IMR-90 (cell line): ENCODE data around the gene EDC4. TPM values are rescaled to one million over a fixed set of nuclear protein-coding genes. Genes with fewer than 3 reads are reported as not detected.
A peak's percentile ranks its signal among the peaks of the same experiment; 100 is the strongest.

Experiments
- ATAC-seq: fragments of 200-7000 bp; cut with Tn5 transposase; 2 replicates; pipeline ENCODE4 v1.9.1; 2020; ENCODE audit warnings: low read depth, mild to moderate bottlenecking, moderate library complexity
- BruUV-seq: library from RNA; stranded (reverse); fragments of 400-500 nt; replicated peaks from 2 replicates; lab custom pipeline; 2021; lab: Mats Ljungman, UMichigan
- CTCF ChIA-PET: fragments of 300-600 bp; formaldehyde crosslinking; extraction: SDS; loops from one replicate; lab custom pipeline; 2021; ENCODE audit warnings: antibody characterized with exemption; lab: Yijun Ruan, JAX
- POLR2A ChIA-PET: fragments of 300-600 bp; sonication (Branson Sonifier 250); formaldehyde crosslinking; loops from one replicate; lab custom pipeline; 2022; ENCODE audit warnings: antibody characterized with exemption; ENCODE audit not compliant: unreplicated experiment; lab: Charles Lee
- DNase-seq: peaks from one replicate; pipeline ENCODE4 v3.0.0; 2013
- H2AFZ ChIP-seq: replicated peaks from 2 replicates; pipeline ENCODE3; 2013; ENCODE audit warnings: low read length, mild to moderate bottlenecking; ENCODE audit not compliant: poor library complexity
- H2AK5ac ChIP-seq: 2 replicates; pipeline ENCODE4 v1.6.1; 2013; ENCODE audit warnings: low read depth, low read length, inconsistent platforms
- H2AK9ac ChIP-seq: replicated peaks from 2 replicates; pipeline ENCODE3; 2013; ENCODE audit warnings: mild to moderate bottlenecking, low read depth, low read length, moderate library complexity; ENCODE audit not compliant: poor library complexity
- H2BK120ac ChIP-seq: 2 replicates; pipeline ENCODE4 v1.6.1; 2013; ENCODE audit warnings: low read depth, low read length, inconsistent platforms
- H2BK15ac ChIP-seq: 3 replicates; pipeline ENCODE4 v1.6.1; 2013; ENCODE audit warnings: low read depth, low read length, inconsistent platforms
- H2BK20ac ChIP-seq: 2 replicates; pipeline ENCODE4 v1.6.1; 2013; ENCODE audit warnings: low read depth, mild to moderate bottlenecking, inconsistent platforms, low read length, moderate library complexity
- H2BK5ac ChIP-seq: 2 replicates; pipeline ENCODE4 v1.6.1; 2013; ENCODE audit warnings: mild to moderate bottlenecking, low read depth, low read length, inconsistent platforms; ENCODE audit not compliant: poor library complexity, severe bottlenecking
- H3K14ac ChIP-seq: replicated peaks from 2 replicates; pipeline ENCODE4 v1.6.1; 2013; ENCODE audit warnings: low read depth, low read length, inconsistent platforms
- H3K18ac ChIP-seq: 2 replicates; pipeline ENCODE4 v1.6.1; 2013; ENCODE audit warnings: low read depth, low read length, control low read depth
- H3K23ac ChIP-seq: 2 replicates; pipeline ENCODE4 v1.6.1; 2013; ENCODE audit warnings: low read depth, low read length, inconsistent platforms
- H3K27ac ChIP-seq: 2 replicates; pipeline ENCODE4 v1.5.1; 2013; ENCODE audit warnings: mild to moderate bottlenecking, control low read depth, low read length; ENCODE audit not compliant: insufficient read depth
- H3K27me3 ChIP-seq: 2 replicates; pipeline ENCODE4 v1.6.1; 2013; ENCODE audit warnings: low read length; ENCODE audit not compliant: control insufficient read depth, insufficient read depth
- H3K36me3 ChIP-seq: 2 replicates; pipeline ENCODE4 v1.6.1; 2013; ENCODE audit warnings: low read length, mixed read lengths; ENCODE audit not compliant: control insufficient read depth, insufficient read depth
- H3K4ac ChIP-seq: 2 replicates; pipeline ENCODE4 v1.6.1; 2013; ENCODE audit warnings: low read depth, low read length, inconsistent platforms
- H3K4me1 ChIP-seq: 2 replicates; pipeline ENCODE4 v1.6.1; 2013; ENCODE audit warnings: low read length, mixed read lengths; ENCODE audit not compliant: control insufficient read depth, insufficient read depth
- H3K4me2 ChIP-seq: 2 replicates; pipeline ENCODE4 v1.6.1; 2013; ENCODE audit warnings: low read depth, mild to moderate bottlenecking, control low read depth, low read length, moderate library complexity
- H3K4me3 ChIP-seq: 2 replicates; pipeline ENCODE4 v1.5.1; 2013; ENCODE audit warnings: low read depth, mild to moderate bottlenecking, control low read depth, low read length, moderate library complexity; ENCODE audit not compliant: insufficient read depth
- H3K56ac ChIP-seq: 2 replicates; pipeline ENCODE4 v1.6.1; 2013; ENCODE audit warnings: low read length, inconsistent platforms; ENCODE audit not compliant: insufficient read depth; ENCODE audit errors: extremely low read depth
- H3K79me1 ChIP-seq, 2 experiments: 2 replicates each; pipeline ENCODE4 v1.6.1; 2013; ENCODE audit warnings: low read length in 2 of 2, inconsistent platforms in 1 of 2, low read depth in 1 of 2
- H3K9ac ChIP-seq: 2 replicates; pipeline ENCODE4 v1.6.1; 2013; ENCODE audit warnings: low read depth, low read length, control low read depth
- H3K9me1 ChIP-seq: 2 replicates; pipeline ENCODE4 v1.6.1; 2013; ENCODE audit warnings: low read length, inconsistent platforms; ENCODE audit not compliant: insufficient read depth
- H3K9me3 ChIP-seq: 2 replicates; pipeline ENCODE4 v1.6.1; 2013; ENCODE audit warnings: low read length; ENCODE audit not compliant: control insufficient read depth, insufficient read depth
- H4K20me1 ChIP-seq: 2 replicates; pipeline ENCODE4 v1.6.1; 2013; ENCODE audit warnings: low read length, inconsistent platforms; ENCODE audit not compliant: insufficient read depth
- H4K5ac ChIP-seq: 2 replicates; pipeline ENCODE4 v1.6.1; 2013; ENCODE audit warnings: mild to moderate bottlenecking, low read depth, low read length, control low read depth
- H4K8ac ChIP-seq, 2 experiments: 2 replicates each; pipeline ENCODE4 v1.6.1; 2013; ENCODE audit warnings: low read depth in 2 of 2, low read length in 2 of 2, control low read depth in 1 of 2, inconsistent platforms in 1 of 2
- H4K91ac ChIP-seq: 2 replicates; pipeline ENCODE4 v1.6.1; 2013; ENCODE audit warnings: low read depth, low read length, inconsistent platforms; ENCODE audit not compliant: insufficient read depth
- CHD1 ChIP-seq: IDR thresholded peaks from 2 replicates; pipeline ENCODE4 v1.6.1; 2012; ENCODE audit warnings: low read depth, low read length, improper control_type of control experiment
- NFE2L2 ChIP-seq: fragments of 150-350 bp; IDR thresholded peaks from 2 replicates; pipeline ENCODE4 v1.6.1; 2016; ENCODE audit warnings: low read depth, mild to moderate bottlenecking, low read length
- WGBS, 2 experiments: methylation state at CpG; one replicate each; pipeline versions ENCODE4 v1.1.5 to v1.1.7; 2013; ENCODE audit warnings: missing lambda C conversion rate in 2 of 2; ENCODE audit not compliant: insufficient read length in 1 of 2; ENCODE audit errors: extremely low coverage in 2 of 2; 5-methylcytosine and 5-hydroxymethylcytosine counted together
- dilution Hi-C: fragments of 300-500 bp; cut with HindIII; formaldehyde crosslinking; loops from one replicate; pipeline ENCODE4 v1.14.3; 2018; ENCODE audit warnings: low sequenced_read_pairs; ENCODE audit not compliant: unreplicated experiment
- in situ Hi-C: fragments of 300-500 bp; cut with MboI; formaldehyde crosslinking; loops from 3 replicates; pipeline ENCODE4 v1.14.3; 2019; ENCODE audit warnings: low sequenced_read_pairs, inconsistent platforms, mixed read lengths
- intact Hi-C: fragments of 100-400 bp; cut with micrococcal nuclease; formaldehyde crosslinking; loops from 2 replicates; pipeline ENCODE4 v1.10.0; 2022
- polyA plus RNA-seq, 3 experiments: library from polyadenylated mRNA; depleted of rRNA; stranded (reverse); fragments of >200 nt; gene quantifications; 2 replicates each; pipeline ENCODE4 v1.2.3, GENCODE V29; 2012; ENCODE audit warnings: low replicate concordance in 1 of 3
- total RNA-seq: library from RNA; depleted of rRNA; stranded (reverse); fragments of >200 nt; gene quantifications from 2 replicates; pipeline ENCODE4 v1.2.3, GENCODE V29; 2012

The EDC4 gene
- total and polyA plus RNA-seq, 2 of the 4 experiments (the other 2 are of a cell fraction): 33.2 to 64.0 TPM

GRCh38 chr16:67885545-67885944 is 12.7 kb downstream of the EDC4 start:
- no TSS peak for BruUV-seq
- DNase-seq: no peak
- Histone ChIP-seq H3K9ac (no peak overlapping the region), H3K79me1 (peaks cover 0 to 5% of the 10 kb centered on the region in 2 experiments; a peak in 2 of 4 replicates), H3K4me3 (no peak overlapping the region), H4K5ac (no peak overlapping the region), H2BK5ac (no peak overlapping the region), H3K9me3 (no peaks in the 10 kb centered on the region), H2BK20ac (no peak overlapping the region), H3K36me3 (peaks cover 38% of the 10 kb centered on the region), H2BK120ac (no peak overlapping the region), H3K56ac (no peak overlapping the region), H2AK5ac (no peak overlapping the region), H2AK9ac (no peak overlapping the region), H3K23ac (no peak overlapping the region), H3K27me3 (no peaks in the 10 kb centered on the region), H3K9me1 (no peaks in the 10 kb centered on the region), H4K91ac (no peak overlapping the region), H4K8ac (no peak overlapping the region), H2AFZ (no peak overlapping the region), H3K4me1 (peaks cover 4% of the 10 kb centered on the region; the same call in 1 of the 2 replicates), H3K27ac (no peak overlapping the region), H2BK15ac (no peak overlapping the region), H3K4me2 (no peak overlapping the region), H3K4ac (no peak overlapping the region), H3K14ac (no peak overlapping the region), H4K20me1 (peaks cover 32% of the 10 kb centered on the region), H3K18ac (no peak overlapping the region)
- no peak for ATAC-seq
- dilution Hi-C loops (no loop called here), in situ Hi-C loops (no loop called here), intact Hi-C loops (no loop called here)
- 80% methylated on average over 2 of the region's 12 CpGs; no CpG with 5 or more reads in 1 of the 2 experiments for WGBS, 2 experiments
- ChIA-PET POLR2A (no interaction called here), CTCF (interaction anchor here (1.3 kb wide), 1 partner anchor 69 kb away, joined by 3 read pairs; no protein-coding TSS in a partner anchor)
- 0 out of 2 replicates have a peak, but pooled peaks have one; percentile 8 for TF ChIP-seq NFE2L2
- TF ChIP-seq CHD1: no peak
